ENCODE measurements around the gene NOL6.
"Not testable (repeated sequence)": the region's sequence is repeated elsewhere in the genome, so short reads cannot be mapped to it uniquely, and the experiment has no call there.

Gene NOL6

DNA sequence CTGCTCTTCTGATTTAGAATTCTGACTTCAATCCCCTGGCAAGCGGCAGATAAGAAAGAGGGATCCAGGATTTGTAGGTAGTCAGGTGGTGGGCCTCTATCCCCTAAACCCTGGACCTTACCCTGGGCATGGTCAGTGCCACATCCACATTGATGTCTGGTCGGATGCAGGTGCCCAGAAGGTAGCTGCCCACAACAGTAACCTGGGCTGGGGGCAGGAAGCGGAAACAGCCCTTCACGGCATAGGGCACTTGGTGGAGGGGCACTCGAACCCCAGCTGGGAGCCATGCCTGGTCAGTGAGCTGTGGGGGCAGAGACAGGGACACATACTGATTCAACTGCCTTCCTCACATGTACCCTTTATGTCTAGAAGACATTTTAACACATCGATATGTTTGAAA lies 3.8 kb downstream of the NOL6 start:
- no peak for DNase-seq

DNA sequence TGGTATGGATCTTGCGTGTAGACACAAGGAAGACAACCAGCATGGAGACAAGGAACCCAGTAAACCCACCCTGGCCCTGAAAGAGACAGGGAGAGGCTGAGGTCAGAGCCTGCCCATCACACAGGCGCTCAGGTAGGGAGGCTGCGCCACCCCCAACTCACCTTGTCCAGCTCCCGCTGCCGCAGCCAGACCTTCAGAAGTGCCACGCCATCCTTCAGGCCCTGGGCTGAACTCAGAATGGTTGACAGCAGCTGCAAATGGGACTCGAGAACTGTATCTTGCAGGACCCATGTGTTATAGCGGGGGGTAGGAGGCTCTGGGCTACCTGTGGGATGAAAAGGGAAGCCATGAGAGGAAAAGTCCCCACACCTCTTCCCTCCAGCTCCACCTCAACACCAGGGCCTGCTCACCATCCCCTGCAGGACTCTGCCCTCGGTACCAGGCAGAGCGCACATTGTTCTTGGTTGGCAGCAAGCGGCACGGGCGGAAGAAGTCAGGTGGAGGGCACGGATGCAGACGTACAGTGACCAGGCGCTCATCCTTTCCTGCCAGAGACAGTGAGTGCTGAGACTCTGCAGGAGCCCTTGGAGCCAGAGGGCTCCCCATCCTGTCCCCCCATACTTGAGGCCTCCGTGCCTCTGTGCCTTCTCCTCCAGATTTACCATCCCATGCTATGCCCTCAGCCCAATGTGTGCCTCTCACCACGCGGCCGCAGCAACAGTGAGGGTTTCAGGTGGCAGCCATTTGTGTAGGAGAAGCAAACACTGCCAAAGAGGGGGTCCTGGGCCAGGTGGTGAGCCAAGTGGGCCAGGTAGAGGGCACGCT lies 4.7 kb downstream of the NOL6 start:
- DNase-seq: no peak

GRCh38 chr9:33468215-33468730 lies 5.5 kb downstream of the NOL6 start:
- DNase-seq: no peak

DNA sequence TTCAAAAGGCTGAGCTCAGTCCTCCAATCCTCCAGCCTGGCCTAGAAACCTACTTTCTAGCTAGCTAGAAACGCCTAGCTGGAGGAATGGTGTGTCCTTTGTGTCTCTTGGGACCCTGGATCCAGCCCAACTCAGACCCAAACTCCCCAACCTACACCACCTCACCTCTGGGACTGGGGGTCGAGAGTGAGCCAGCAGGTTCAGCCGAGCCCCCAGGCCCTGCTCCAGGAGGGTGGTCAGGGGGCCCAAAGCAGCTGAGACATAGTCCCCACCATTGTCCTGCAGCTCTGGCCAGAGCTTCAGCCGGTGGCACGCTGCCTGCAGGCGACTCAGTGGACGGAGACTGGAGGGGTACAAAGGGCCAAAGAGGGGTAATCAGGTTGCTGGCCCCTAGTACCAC lies 6.2 kb downstream of the NOL6 start:
- no peak for DNase-seq

- DNase-seq: peak; percentile 19 to 35
Observed at GRCh38 chr9:33466565-33467495, 6.9 kb downstream of the NOL6 start.

DNA sequence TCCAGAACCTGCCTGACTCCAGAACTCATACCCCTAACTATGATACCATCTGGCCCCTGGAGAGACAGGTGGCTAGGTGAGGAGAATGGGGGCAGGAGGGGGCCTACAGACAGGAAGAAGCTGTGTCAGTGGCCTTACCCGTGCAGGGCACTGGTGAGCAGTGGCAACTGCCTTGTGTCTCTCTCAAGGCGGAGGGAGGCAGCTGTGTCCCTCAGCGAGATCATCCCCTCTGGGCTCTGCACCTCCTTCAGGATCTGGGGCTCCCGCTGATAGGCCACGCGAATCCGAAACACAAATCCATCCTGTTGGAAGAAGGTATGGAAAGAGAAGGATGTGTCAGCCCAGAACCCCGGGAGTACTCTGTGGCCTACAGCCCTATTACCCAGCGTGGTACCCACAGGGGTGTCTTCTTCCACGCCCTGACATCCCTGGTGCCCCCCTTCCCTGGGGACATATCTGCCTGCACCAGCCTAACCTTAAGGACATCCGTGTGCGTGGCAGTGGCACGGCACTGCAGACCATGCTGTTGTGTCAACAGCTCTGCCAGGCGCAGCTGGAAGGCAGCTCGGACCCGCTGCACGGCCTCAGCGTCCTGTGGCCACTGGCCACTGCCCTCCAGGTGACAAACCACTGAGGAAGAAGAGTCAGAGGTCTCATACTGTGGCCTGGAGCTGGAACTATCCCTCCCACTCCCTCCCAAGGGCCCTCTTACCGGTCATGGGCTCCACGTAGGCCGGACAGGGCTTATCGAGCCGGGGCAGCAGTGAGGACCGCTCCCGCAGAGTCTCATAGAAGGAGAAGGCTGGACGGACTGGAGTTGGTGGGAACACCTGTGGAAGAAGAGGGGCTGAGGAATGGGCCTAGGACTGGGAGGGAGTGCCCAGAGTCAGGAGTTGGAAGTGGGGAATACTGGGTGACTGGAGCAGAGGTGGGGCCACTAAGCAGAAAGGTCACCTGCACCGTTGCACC lies 7.8 kb downstream of the NOL6 start:
- DNase-seq: no peak

GRCh38 chr9:33465096-33465495 lies 8.6 kb downstream of the NOL6 start:
- DNase-seq: no peak

GRCh38 chr9:33464045-33464636 lies 9.6 kb downstream of the NOL6 start:
- no peak for DNase-seq

DNA sequence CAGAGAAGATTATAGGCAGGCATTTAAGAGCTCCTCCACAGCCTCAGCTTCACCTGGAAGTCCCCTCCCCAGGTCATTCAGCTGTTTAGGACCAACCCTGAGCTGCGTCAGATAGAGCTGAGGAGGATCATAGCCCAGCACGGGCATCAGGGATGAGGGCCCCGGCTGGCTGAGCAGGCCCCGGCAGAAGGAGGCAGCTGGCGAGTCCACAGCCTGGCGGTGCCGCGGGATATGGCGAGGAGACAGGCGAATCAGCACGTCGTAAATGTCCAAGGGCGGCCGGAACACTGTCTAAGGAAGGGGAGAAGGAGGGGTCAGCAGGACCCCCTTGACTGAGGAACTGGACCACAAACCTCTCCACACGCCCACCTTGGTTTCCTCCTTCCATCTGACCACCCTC lies 10.6 kb downstream of the NOL6 start:
- no peak for DNase-seq

GRCh38 chr9:33461492-33461891 lies 12.2 kb downstream of the NOL6 start:
- no peak for DNase-seq

DNA sequence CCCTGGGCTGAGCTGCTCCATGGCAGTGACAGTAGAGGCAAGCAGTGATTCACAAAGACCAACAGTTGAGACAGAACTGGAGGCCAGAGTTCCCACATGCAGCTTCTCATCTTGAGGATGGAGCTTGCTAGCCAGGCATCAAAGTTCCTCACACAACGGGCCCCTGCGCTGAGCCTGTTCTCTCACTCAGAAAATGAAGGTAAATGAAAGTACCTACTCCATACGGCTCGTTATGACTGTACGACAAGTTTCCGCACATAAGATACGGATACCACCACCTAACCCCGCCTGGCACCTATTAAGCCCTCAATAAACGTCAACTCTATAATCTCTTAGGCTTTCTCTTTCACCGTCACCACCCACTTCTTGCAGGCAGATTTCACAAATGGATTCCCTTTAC lies 12.9 kb downstream of the NOL6 start:
- DNase-seq: no peak

DNA sequence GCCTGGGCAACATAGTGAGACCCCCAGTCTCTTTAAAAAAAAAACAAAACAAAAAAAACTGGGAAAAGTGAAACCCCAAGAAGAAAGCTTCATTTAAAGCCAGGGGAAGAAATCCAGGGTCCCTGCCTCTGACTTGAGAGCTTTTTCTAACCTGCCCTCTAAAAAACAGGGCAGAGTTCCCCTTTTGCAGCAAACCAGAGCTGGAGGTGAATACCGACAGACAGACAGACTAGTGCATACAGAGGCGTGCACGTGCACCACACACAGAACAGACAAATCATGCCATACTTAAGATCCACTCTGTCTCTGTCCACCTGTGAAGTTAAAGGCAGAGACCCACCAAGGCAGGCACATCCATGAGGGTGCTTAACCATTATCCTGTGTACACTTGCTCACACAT lies 14.6 kb downstream of the NOL6 start:
- no peak for DNase-seq

DNA sequence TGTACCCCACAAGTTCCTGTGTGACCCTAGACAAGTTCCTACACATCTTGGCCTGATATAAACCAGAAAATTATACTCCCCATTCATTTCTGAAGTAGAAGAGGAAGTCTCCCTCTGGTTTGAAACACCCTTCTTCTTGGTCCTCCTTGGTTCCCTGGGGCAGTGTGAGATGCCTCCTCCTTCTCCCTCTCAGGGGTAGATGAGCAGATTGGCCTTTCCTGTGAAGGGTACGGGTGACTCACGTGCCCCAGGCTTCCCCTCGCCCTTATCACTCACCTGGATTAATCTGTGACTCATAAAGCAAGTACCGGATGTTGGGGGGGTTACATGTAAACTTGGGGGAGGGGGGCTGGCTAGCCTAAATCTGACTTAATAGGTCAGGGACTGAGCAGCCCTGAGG lies 15.3 kb downstream of the NOL6 start:
- DNase-seq: no peak

GRCh38 chr9:33455945-33456344 lies 17.8 kb downstream of the NOL6 start:
- DNase-seq: no peak

DNA sequence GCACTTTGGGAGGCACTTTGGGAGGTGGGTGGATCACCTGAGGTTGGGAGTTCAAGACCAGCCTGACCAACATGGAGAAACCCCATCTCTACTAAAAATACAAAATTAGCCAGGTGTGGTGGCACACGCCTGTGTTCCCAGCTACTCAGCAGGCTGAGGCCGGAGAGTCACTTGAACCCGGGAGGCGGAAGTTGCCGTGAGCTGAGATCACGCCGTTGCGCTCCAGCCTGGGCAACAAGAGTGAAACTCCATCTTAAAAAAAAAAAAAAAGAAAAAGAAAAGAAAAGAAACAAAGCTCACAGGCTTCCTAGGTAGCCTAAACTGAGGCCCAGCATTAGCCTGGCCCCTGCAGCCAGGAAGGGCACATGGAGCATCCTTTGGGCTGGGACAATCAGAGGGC lies 18.3 kb downstream of the NOL6 start:
- DNase-seq: not testable (repeated sequence)

- DNase-seq: not testable (repeated sequence)
Observed at GRCh38 chr9:33454661-33455026, 19.1 kb downstream of the NOL6 start.

DNA sequence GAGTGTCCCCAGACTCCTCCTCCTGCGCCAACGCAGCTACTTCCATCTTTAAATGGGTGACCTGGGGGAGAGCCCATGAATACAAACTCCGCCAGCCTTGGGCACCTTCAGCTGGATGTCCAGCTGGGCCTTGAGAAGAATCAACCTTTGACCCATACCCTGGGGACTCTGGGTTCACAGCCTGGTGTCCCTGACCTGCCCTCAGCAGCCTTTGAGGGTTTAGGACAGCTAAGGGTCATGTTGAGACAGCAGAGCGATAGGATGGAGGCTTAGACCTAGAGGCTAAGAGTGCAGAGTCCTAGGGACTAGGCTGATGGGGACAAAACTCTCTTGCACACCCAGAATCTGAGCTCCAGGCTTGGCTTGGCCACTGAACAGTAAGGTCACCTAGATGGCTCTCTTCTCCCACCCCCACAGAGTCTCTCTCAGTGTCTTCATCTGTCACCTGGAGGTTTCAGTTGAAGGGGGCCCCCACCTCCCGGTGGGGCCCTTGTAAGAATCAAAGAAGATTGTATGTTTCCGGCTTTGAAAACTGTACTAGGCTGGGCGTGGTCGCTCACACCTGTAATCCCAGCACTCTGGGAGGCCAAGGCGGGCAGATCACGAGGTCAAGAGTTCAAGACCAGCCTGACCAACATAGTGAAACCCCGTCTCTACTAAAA lies 19.6 kb downstream of the NOL6 start:
- DNase-seq: no peak

- no peak for DNase-seq
Observed at GRCh38 chr9:33453286-33453860, 20.4 kb downstream of the NOL6 start.

- peak; percentile 85 to 88 for DNase-seq
Observed at GRCh38 chr9:33452828-33453271, 20.9 kb downstream of the NOL6 start.

DNA sequence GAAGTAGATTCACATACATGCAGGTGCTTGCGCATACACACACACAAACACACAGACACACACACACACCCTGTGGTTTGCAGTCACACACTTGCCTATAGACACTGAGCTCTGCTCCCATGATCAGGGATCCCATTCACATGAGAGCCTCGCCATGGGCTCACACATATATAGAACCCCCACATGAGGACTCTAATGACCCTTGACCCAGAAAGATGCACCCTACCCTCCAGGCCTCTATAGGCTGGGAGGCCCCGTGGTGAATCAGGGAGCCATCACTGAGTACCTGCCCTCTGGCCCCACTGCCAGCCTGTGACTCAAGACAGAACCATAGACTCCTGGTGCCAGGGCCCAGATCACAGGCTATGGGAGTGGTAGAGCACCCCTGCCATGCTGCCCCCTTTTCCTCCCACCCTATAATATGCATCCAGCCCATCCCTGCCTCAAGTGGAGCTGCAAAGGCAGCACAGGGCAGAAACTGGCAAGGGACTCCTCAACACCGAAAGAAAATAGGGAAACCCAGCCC lies 23.0 kb downstream of the NOL6 start:
- DNase-seq: no peak

- no peak for DNase-seq
Observed at GRCh38 chr9:33449715-33450114, 24.0 kb downstream of the NOL6 start.
